Cardiac fibroblast (primary cell): ENCODE results near the gene OSBPL5.

ENCODE experiments used
- DNase-seq, 2 donors: peaks; one replicate each; pipeline versions ENCODE4 v3.0.0 to v3.0.0-alpha.2; 2010; ENCODE audit warnings: low read depth in 2 of 2
- H3K4me3 ChIP-seq, 2 donors: replicated peaks in 1 of 2; 1 replicate in 1 of 2; 2 replicates in 1 of 2; pipeline ENCODE4 v1.5.1; 2011; ENCODE audit warnings: low read depth in 2 of 2, low read length in 2 of 2, mild to moderate bottlenecking in 2 of 2, moderate library complexity in 1 of 2
- TF ChIP-seq, protein P1 (sequence below): IDR thresholded peaks from one replicate; pipeline ENCODE4 v1.5.1; 2011; ENCODE audit warnings: low read depth, mild to moderate bottlenecking, low read length, inconsistent platforms

OSBPL5 gene

DNA sequence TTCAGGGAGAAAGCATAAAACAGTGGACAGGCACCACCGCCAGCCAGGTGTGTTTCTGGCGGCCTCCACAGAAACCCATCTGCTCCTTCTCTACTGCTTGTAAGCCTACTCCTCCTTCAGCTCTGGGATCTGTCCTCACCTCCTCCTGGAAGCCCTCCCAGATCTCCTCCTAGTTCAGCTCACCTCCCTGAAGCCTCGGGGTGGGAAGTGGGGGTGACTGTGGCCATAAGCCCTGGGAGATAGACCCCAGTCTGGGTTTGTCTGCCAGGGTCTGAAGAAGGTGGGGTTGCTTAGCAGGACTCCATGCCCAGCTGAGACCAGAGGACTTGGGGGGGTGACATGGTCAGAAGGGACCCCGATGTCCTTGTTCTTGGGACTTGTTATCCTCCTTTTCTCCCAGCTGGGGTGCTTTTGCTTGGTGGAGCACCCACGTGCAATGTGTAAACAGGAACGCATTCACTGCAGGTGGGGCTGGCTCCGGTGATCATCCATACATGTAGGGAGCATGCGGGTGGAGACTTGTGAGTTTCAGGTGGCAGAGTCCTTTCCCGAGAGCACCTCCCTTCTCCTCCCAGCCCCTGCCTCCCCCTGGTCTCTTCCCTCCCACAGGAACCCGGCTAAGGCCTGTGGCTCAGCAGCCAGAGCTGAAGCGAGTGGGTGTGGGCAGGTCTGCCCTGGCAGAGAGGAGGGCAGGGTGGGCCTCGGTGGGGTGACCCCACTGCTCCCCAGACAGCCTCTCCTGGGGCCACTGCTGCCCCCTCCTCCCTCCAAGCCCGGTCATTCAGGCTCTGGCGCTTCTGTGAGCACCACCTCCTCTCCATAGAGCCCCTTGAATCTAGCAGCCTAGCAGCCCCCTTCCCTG lies 27.6 kb upstream of the OSBPL5 start:
- TF ChIP-seq, protein P1, sequence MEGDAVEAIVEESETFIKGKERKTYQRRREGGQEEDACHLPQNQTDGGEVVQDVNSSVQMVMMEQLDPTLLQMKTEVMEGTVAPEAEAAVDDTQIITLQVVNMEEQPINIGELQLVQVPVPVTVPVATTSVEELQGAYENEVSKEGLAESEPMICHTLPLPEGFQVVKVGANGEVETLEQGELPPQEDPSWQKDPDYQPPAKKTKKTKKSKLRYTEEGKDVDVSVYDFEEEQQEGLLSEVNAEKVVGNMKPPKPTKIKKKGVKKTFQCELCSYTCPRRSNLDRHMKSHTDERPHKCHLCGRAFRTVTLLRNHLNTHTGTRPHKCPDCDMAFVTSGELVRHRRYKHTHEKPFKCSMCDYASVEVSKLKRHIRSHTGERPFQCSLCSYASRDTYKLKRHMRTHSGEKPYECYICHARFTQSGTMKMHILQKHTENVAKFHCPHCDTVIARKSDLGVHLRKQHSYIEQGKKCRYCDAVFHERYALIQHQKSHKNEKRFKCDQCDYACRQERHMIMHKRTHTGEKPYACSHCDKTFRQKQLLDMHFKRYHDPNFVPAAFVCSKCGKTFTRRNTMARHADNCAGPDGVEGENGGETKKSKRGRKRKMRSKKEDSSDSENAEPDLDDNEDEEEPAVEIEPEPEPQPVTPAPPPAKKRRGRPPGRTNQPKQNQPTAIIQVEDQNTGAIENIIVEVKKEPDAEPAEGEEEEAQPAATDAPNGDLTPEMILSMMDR, result no peak
- DNase-seq, result no peak
- H3K4me3 ChIP-seq, result no peak overlapping the region

DNA sequence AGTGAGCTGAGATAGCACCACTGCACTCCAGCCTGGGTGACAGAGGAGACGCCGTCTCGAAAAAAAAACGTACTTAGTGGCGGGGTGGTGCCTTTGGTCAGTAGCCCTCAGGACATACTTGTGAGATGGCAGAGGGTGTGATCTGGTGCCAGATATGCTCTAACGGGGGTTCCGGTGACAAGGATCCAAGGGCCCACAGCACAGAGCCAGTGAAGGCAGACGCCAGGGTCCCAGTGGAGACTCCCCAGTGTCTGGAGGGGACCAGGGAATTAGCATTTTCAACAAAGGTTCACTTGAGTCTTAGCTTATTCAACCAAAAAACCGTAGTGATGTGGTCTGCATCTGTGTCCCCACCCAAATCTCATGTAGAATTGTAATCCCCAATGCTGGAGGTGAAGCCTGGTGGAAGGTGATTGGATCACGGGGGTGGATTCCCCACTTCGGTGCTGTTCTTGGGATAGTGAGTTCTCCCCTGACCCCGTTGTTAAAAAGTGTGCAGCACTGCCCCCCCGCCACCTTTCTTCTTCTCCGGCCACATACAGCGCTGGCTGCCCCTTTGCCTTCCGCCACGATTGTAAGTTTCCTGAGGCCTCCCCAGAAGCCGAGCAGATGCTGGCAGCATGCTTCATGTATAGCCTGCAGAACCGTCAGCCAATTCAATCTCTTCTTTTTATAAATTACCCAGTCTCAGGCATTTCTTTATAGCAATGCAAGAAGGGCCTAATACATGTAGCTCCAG lies 26.6 kb upstream of the OSBPL5 start:
- H3K4me3 ChIP-seq, result no peak overlapping the region
- no peak for DNase-seq
- TF ChIP-seq, protein P1, result no peak

DNA sequence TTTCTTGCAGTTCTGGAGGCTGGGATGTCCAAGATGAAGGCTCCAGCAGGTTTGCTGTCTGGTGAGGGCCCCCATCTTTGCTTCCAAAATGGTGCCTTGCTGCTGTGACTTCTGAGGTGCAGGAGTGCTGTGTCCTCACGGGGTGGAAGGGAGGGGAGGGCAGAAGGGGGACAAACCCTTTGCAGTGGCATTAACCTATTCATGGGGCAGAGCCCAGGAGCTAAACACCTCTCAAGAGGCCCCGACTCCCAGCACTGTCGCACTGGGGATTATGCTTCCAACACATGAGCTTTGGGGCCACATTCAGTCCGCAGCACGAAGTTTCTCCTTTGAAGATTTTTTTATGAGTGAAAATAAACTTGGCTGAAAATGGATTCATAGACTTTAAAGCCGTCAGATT lies 25.5 kb upstream of the OSBPL5 start:
- no peak overlapping the region for H3K4me3 ChIP-seq
- TF ChIP-seq, protein P1, result no peak
- no peak for DNase-seq

DNA sequence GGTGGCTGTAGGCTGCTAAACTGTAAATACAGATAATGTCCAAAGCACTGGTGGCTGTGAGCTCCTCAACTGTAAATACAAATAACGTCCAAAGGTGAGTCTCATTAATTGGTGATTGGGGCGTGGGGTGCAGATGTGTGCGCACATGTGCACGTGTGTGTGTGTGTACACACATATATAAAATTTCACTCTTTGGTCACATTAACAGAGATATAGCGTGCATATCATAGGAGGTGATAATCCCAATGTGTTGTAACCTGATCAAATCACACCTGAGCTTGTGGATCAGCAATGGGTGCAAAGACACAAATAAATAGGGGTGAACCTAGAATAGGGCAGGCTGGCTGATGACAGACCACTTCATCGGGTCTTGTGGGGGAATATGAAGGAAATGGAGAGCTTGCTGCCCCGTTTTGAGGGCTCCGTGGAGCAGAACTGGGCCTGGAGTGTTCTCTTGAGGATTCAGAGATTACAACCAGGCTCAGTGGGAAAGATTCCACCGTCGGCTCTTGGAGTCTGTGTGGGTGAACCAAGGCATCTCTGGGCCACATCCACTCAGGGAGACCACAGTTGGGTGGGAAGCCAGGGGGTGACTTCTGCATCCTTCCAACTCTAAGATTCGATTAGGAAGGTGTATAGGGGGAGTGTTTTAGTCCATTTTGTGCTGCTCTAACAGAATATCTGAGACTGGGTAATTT lies 24.9 kb upstream of the OSBPL5 start:
- H3K4me3 ChIP-seq, result no peak overlapping the region
- no peak for DNase-seq
- TF ChIP-seq, protein P1, result no peak

DNA sequence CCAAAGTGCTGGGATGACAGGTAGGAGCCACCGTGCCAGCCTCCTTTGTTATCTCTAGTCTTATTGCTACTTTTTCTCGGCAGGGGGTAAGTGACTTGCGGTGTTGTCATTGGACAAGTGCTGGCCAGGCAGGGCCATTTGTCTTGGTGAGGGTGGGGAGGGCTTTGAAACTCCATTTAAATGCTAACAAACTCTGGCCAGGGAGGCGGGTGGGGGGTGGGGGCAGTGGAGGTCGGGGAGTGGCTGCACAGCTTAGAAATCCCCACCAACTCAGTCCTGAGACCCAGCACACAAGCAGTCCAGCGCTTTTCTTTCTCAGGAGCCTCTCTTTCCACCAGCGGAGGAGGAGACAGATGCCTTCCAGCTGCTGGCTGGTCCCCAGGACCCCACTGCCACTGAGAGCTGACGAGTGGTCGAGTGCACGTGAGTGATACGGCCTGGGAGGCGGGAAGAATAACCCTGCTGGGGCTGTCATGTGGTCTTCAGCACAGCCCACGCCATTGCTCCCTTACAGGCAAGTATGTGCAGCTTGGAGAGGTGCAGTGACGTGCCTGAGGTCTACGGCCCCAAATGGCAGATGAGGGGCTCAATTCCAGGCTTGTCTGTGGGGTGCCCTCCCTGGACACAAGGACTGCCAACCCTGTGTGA lies 24.2 kb upstream of the OSBPL5 start:
- DNase-seq, result no peak
- TF ChIP-seq, protein P1, result no peak
- no peak overlapping the region for H3K4me3 ChIP-seq

DNA sequence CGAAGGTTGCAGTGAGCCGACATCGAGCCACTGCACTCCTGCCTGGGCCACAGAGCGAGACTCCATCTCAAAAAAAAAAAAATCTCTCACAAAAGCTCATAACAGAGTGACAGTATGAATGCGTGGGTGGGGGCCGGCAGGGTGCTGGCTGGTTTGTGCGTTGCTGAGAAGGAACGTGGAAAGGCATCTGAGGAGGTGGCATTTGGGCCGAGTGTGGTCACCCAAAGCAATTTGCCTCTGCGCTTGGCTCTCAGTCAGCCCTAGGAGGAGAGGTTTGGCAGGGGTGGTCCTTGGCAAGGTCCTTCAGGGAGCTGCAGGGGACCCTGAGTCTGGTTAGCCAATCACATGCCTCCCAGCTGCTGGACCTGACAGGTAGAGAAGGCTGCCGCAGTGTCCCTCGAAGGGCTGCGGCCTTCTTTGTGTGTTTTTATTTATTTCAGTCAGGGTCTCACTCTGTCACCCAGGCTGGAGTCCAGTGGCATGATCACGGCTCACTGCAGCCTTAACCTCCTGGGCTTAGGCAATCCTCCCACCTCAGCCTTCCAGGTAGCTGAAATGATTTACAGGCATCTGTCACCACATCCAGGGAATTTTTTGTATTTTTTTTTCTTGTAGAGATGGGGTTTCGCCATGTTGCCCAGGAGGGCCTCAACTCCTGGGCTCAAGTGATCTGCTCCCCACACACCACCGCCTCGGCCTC lies 23.5 kb upstream of the OSBPL5 start:
- no peak for DNase-seq
- TF ChIP-seq, protein P1, result no peak
- no peak overlapping the region for H3K4me3 ChIP-seq
